HG02981 (cell line): ENCODE measurements around the gene KRT76.
"Not testable (repeated sequence)": the region's sequence is repeated elsewhere in the genome, so short reads cannot be mapped to it uniquely, and the experiment has no call there.

Experiments used
- ATAC-seq: cut with Tn5 transposase; IDR thresholded peaks from one replicate; pipeline ENCODE4 v1.9.1; 2021; ENCODE audit warnings: mild to moderate bottlenecking, moderate library complexity; ENCODE audit not compliant: unreplicated experiment

Gene KRT76

GRCh38 chr12:52765702-52766101 is 11.4 kb downstream of the KRT76 start:
- ATAC-seq: no peak

- ATAC-seq: no peak
These were observed 13.2 kb downstream of the KRT76 start for GRCh38 chr12:52763991-52764390.

DNA sequence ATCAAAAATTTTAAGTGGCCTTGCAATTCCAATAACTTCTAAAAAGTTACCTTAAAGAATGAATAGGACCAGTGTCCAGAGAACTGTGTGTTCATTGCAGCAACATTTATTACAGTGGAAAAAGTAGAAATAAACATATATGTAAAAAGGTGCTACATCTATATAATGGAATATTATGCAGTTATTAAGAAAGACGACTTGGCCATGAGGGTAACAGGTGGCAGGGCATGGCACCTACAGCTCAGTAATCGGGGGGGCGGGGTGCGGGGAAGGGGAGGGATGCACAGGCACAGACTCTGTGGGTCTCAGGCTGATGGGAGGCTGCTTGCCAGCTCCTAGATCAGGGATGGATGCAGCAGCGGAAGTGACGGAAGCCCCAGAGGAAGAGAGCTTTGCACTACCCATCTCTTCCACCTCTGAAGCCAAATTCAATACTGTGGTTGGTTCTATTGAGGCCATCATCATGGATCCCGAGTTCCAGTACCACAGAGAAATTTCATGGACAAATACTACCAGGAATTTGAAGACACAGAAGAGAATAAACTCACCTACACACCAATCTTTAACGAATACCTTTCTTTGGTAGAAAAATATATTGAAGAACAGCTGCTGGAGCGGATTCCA is 14.0 kb downstream of the KRT76 start:
- no peak for ATAC-seq

- ATAC-seq: no peak
These were observed 15.3 kb downstream of the KRT76 start for GRCh38 chr12:52761802-52762201.

- ATAC-seq: not testable (repeated sequence)
These were observed 15.9 kb downstream of the KRT76 start for GRCh38 chr12:52761218-52761617.

DNA sequence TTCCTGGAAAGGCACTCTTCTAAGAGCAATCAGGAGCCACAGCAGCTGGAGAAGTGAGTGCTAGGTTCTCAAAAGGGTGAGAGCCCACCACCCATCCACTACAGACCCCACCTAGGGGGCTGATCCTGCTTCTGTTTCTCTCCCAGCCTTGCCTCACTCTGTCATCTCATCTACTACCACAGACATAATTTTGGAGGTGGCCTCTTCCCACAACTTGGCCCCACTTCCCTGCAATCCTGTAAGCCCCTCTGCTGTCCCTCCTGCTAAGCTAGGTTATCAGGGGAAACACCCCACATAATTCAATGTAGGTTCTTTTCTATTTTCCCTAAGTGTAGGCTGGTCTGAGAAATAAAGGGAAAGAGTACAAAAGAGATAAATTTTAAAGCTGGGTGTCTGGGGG is 16.5 kb downstream of the KRT76 start:
- ATAC-seq: no peak

GRCh38 chr12:52759695-52760094 is 17.4 kb downstream of the KRT76 start:
- ATAC-seq: no peak

GRCh38 chr12:52759218-52759617 is 17.9 kb downstream of the KRT76 start:
- no peak for ATAC-seq

DNA sequence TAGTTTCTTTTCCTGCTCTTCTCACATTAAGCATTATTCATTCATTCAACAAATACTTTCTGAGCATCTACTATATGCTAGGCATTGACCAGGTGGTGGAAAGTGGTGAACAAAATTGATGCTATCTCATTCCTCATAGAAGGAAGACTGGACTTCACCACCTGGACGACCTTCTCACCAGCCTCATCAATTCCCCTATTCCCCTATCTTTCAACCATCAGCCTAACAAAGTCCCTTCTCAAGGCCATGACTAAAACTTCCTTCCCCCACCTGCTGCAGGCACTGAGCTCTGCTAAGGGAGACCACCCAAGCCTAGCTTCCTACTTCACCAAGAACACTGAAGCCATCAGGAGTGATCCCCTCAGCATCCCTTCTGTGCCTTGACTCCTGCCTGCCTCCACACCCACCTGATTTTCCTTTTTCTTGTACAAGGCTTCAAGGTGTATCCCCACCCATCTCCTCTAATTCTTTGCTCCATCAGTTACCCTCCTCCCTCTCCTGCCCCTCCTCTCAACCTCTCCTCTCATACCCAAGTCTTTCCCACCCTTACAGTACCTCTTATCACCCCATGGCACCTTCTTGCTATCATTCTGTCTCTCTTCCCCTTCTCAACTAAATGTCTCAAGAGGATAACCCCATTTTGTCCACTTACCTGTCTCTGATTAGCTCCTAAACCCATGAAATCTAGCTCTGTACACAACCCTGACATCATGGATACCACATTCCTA is 19.5 kb downstream of the KRT76 start:
- ATAC-seq: no peak

GRCh38 chr12:52756281-52756960 is 20.7 kb downstream of the KRT76 start:
- no peak for ATAC-seq

DNA sequence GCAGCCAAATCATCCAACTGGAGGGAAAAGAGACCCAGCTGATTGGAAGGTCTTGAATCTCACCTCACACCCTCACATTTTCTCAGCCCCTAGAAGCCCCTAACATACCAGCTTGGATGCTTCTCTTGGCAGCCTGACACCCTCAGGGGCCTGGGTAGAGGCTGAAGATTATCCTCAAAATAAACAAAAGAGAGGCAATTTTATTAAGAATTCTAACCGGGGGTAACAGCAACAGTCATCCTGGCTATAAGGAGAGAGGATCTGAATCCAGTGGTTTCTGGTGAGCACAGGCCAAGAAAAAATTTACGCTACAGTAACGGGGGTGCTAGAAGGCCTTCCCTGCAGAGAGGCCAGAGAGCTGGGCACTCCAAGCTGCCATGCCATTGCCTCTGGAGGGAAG is 21.6 kb downstream of the KRT76 start:
- ATAC-seq: no peak

DNA sequence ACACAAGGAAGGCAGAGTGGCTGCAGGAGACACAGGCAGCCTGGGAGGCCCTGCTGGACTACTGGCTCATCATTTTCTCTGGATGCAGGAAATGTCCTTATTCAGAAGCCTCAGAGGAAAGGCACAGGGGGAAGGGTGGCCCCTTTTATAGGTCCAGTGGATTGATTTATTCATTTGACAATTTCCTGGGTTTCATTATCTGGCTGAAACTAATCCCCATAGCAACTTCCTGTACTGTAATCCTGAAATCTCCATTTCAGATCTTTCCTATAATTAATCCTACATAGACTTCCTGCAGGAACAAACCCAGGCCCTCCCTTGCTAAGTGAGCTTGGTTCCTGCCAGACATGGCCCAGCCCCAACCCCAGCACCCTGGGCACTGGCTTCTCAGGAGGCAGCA is 23.0 kb downstream of the KRT76 start:
- ATAC-seq: no peak

DNA sequence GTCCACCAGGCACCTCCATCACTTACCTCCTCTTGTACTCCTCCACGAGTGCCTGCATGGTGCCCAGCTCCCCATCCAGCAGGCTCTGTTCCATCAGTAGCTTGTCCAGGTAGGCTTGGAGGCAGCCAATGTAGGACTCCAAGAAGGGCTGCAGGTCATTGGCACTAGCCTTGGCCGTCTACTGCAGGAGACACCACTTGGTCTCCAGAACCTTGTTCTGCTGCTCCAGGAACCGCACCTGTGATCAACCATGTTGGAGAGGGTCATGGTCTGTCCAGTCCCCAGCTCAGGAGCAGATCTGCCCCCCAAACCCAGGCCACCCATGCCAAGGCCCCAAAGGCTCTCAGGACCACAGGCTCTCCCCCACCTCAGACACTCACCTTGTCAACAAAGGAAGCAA is 23.9 kb downstream of the KRT76 start:
- ATAC-seq: no peak

- ATAC-seq: no peak
These were observed 24.6 kb downstream of the KRT76 start for GRCh38 chr12:52752516-52752915.

DNA sequence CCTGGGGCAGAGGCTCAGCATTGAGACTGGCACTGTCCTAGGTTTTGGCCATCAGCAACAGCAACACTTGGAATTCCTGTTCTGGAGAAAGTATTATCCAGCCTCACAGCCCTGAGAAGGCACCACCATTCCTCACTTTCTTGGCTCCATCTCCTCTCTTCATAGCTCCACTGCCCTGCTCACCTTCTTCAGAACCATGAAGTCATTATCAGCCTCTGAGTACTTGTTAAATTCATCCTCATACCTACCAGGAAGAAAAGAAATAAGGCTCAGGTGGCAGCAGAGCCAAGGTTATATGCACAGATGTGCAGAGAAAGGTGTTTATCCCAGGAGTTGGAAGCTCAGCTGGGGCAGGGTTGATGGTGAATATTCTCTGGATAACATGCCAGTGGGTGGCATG is 25.4 kb downstream of the KRT76 start:
- ATAC-seq: no peak

DNA sequence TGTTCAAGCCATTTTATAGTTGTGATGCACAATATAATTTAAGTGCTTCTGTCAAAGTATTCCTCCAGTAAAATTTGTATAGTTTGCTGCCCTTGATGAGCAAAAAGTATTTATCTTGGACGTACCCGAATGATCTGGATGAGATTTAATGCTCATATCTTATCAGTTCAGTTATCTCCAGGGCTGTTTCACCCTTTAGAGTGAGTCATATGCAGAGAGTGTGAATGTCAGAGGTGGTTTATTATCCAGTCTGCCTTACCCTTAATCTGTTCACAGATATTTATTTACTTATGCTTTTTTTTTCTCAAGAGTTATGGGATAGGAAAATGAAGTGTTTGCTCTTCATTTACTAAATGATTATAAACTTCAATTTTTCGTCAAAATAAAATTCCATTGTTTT is 26.6 kb downstream of the KRT76 start:
- not testable (repeated sequence) for ATAC-seq

DNA sequence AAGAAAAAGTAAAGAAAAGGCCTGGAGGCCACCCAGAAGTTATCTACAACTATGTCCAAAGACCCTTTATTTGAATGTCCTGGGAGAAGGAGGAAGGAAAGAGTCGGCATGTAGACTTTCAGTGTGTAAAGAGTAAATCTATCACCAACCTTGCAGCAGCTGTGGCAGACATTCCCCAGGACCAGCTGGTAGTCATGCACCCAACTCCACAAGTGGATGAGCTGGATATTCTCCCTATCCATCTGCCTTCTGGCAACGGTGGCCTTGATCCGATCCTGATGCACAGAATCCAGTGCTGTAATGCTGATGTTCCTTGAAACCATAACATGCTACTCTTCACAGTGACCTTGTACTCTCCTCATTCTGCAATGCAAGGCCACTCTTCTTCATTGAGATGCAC is 27.3 kb downstream of the KRT76 start:
- ATAC-seq: no peak

GRCh38 chr12:52748578-52748977 is 28.6 kb downstream of the KRT76 start:
- ATAC-seq: no peak

GRCh38 chr12:52745554-52745953 is 31.6 kb downstream of the KRT76 start:
- ATAC-seq: no peak

GRCh38 chr12:52744493-52745156 is 32.5 kb downstream of the KRT76 start:
- ATAC-seq: no peak

DNA sequence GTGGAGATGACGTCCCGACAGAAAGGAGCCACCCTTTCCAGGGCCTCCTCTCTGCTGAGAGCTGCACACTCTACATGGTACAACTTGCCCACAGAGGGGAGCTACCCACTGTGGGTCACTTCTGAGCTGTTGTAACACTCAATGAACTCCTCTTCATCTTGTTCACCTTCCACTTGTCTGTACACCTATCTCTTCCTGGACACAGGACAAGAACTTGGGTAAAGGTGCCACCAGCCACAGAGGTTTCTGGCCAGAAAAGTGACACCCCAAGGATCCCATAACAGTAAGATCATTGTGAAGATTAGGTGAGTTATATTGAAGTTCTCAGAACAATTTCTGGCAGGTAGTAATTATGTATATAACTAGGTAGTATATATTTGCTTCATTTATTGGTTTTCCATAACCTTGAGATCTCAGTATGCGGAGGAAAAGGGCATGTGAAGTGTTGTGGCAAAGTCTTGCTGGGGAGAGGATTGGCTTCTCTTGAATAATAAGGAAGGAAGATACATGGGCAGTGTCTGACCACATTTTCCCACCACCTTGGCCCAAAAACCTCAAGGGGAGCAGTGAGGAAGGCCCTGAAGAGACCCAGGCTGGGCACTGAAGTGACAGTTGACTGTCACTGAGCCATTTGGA is 34.2 kb downstream of the KRT76 start:
- no peak for ATAC-seq
